ENCODE results near the gene ACAA2. TPM values are rescaled to one million over a fixed set of nuclear protein-coding genes. Genes with fewer than 3 reads are reported as not detected.

The ACAA2 gene
- total RNA-seq, 1 experiment from 2014 or later: 6.5 TPM

- TF ChIP-seq EZH2 (IDR thresholded peaks at IDR 0.05; ENCODE audit: low read length, unreplicated experiment): no peak
- TF ChIP-seq EZH2phosphoT487 (IDR thresholded peaks at IDR 0.05; ENCODE audit: borderline replicate concordance, low read length): no peak
- TF ChIP-seq CTCF (conservative IDR thresholded peaks at IDR 0.05; ENCODE audit: low read depth, low read length): peak; percentile 77
- Histone ChIP-seq H3K27ac (ENCODE audit: low read length) (peak overlapping the region; percentile 23; the same call in 1 of the 2 replicates), H4K20me1 (ENCODE audit: low read length) (no peaks in the 10 kb centered on the region), H3K36me3 (ENCODE audit: low read depth, low read length) (no peaks in the 10 kb centered on the region), H3K4me3 (ENCODE audit: low read length) (no peak overlapping the region), H3K9ac (ENCODE audit: low read length) (no peak overlapping the region), H3K27me3 (ENCODE audit: low read length) (no peaks in the 10 kb centered on the region), H3K79me2 (ENCODE audit: low read length) (no peaks in the 10 kb centered on the region), H3K9me2 (replicated peaks; ENCODE audit: low read length) (no peaks in the 10 kb centered on the region), H2AFZ (ENCODE audit: low read length) (peak overlapping the region; percentile 34; the same call in 1 of the 2 replicates), H3K4me2 (ENCODE audit: low read length) (peak overlapping the region; percentile 22; the same call in 1 of the 2 replicates), H3F3A (ENCODE audit: low read length, unreplicated experiment) (no peaks in the 10 kb centered on the region), H3K9me3 (ENCODE audit: low read length) (no peaks in the 10 kb centered on the region), H3K4me1 (ENCODE audit: insufficient read depth, low read length) (peaks cover 7% of the 10 kb centered on the region; the same call in 1 of the 2 replicates)
- DNase-seq (peak; percentile 61), ATAC-seq (peak; percentile 80)
- BruUV-seq (replicated peaks): no TSS peak
- intact Hi-C loops (cut with micrococcal nuclease): loop anchor here (1.0 to 5.0 kb wide), 4 partner anchors 61 to 348 kb away; no protein-coding TSS in a partner anchor
- ChIA-PET POLR2A (ENCODE audit: unreplicated experiment) (no interaction called here), CTCF (interaction anchor here (0.6 to 1.3 kb wide), 10 partner anchors 9 to 297 kb away, joined by 3 to 6 read pairs (median 3); no protein-coding TSS in a partner anchor)
These were observed 45.1 kb upstream of the ACAA2 start for GRCh38 chr18:49858309-49859020.

DNA sequence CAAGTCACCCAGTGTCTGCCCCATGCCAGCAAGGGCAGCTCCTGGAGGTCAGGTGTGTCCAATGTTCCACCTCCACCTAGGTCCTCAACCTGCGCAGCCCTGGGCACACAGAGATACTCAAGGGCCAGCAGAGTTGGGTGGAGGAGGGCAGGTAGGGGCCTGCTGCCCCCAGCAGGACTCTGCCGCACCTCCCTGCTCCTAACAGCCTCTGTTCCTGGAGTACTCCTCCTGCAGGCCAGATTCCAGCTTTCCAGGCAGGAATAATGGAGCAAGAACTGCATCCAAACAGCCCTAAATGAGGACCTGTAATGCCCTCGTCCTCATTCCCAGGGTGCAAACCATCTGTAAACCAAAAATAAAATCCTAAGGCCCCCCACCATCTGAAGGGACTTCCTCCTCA, 44.4 kb upstream of the ACAA2 start:
- TF ChIP-seq CTCF (conservative IDR thresholded peaks at IDR 0.05; ENCODE audit: low read depth, low read length) (no peak), EZH2phosphoT487 (IDR thresholded peaks at IDR 0.05; ENCODE audit: borderline replicate concordance, low read length) (no peak), EZH2 (IDR thresholded peaks at IDR 0.05; ENCODE audit: low read length, unreplicated experiment) (no peak)
- no peaks in the 10 kb centered on the region for H4K20me1 ChIP-seq (ENCODE audit: low read length)
- ChIA-PET POLR2A (ENCODE audit: unreplicated experiment) (no interaction called here), CTCF (interaction anchor here (0.8 to 1.3 kb wide), 2 partner anchors 8 to 23 kb away, joined by 3 to 6 read pairs; no protein-coding TSS in a partner anchor)
- H3K27ac ChIP-seq (ENCODE audit: low read length): no peak overlapping the region
- DNase-seq: no peak
- no peaks in the 10 kb centered on the region for H3K36me3 ChIP-seq (ENCODE audit: low read depth, low read length)
- no peaks in the 10 kb centered on the region for H3F3A ChIP-seq (ENCODE audit: low read length, unreplicated experiment)
- H3K9ac ChIP-seq (ENCODE audit: low read length): no peak overlapping the region
- no peaks in the 10 kb centered on the region for H3K79me2 ChIP-seq (ENCODE audit: low read length)
- intact Hi-C loops (cut with micrococcal nuclease): loop anchor here (1.0 to 5.0 kb wide), 4 partner anchors 60 to 347 kb away; no protein-coding TSS in a partner anchor
- no peak overlapping the region for H2AFZ ChIP-seq (ENCODE audit: low read length)
- H3K4me1 ChIP-seq (ENCODE audit: insufficient read depth, low read length): peaks cover 7% of the 10 kb centered on the region; the same call in 1 of the 2 replicates
- no peak for ATAC-seq
- no peak overlapping the region for H3K4me3 ChIP-seq (ENCODE audit: low read length)
- no peak overlapping the region for H3K4me2 ChIP-seq (ENCODE audit: low read length)
- H3K27me3 ChIP-seq (ENCODE audit: low read length): no peaks in the 10 kb centered on the region
- no peaks in the 10 kb centered on the region for H3K9me2 ChIP-seq (replicated peaks; ENCODE audit: low read length)
- no TSS peak for BruUV-seq (replicated peaks)
- no peaks in the 10 kb centered on the region for H3K9me3 ChIP-seq (ENCODE audit: low read length)

- H3F3A ChIP-seq (ENCODE audit: low read length, unreplicated experiment): no peaks in the 10 kb centered on the region
- no peak overlapping the region for H3K9ac ChIP-seq (ENCODE audit: low read length)
- DNase-seq (no peak), ATAC-seq (no peak)
- H4K20me1 ChIP-seq (ENCODE audit: low read length): no peaks in the 10 kb centered on the region
- intact Hi-C loops (cut with micrococcal nuclease): loop anchor here (5.0 kb wide), 1 partner anchor 59 kb away; no protein-coding TSS in a partner anchor
- H3K4me3 ChIP-seq (ENCODE audit: low read length): no peak overlapping the region
- no peak overlapping the region for H3K4me2 ChIP-seq (ENCODE audit: low read length)
- H2AFZ ChIP-seq (ENCODE audit: low read length): no peak overlapping the region
- no peaks in the 10 kb centered on the region for H3K9me3 ChIP-seq (ENCODE audit: low read length)
- H3K27me3 ChIP-seq (ENCODE audit: low read length): no peaks in the 10 kb centered on the region
- ChIA-PET CTCF (no interaction called here), POLR2A (ENCODE audit: unreplicated experiment) (no interaction called here)
- peaks cover 7% of the 10 kb centered on the region; the same call in 1 of the 2 replicates for H3K4me1 ChIP-seq (ENCODE audit: insufficient read depth, low read length)
- no peaks in the 10 kb centered on the region for H3K9me2 ChIP-seq (replicated peaks; ENCODE audit: low read length)
- no peak overlapping the region for H3K27ac ChIP-seq (ENCODE audit: low read length)
- no peaks in the 10 kb centered on the region for H3K36me3 ChIP-seq (ENCODE audit: low read depth, low read length)
- no TSS peak for BruUV-seq (replicated peaks)
- H3K79me2 ChIP-seq (ENCODE audit: low read length): no peaks in the 10 kb centered on the region
- TF ChIP-seq CTCF (conservative IDR thresholded peaks at IDR 0.05; ENCODE audit: low read depth, low read length) (no peak), EZH2 (IDR thresholded peaks at IDR 0.05; ENCODE audit: low read length, unreplicated experiment) (no peak), EZH2phosphoT487 (IDR thresholded peaks at IDR 0.05; ENCODE audit: borderline replicate concordance, low read length) (no peak)
These were observed 43.2 kb upstream of the ACAA2 start for GRCh38 chr18:49856496-49856895.
